HG02884 (cell line): ENCODE data around the gene AASS.

Experiments
- ATAC-seq: cut with Tn5 transposase; IDR thresholded peaks from one replicate; pipeline ENCODE4 v1.9.1; 2021; ENCODE audit warnings: mild to moderate bottlenecking, moderate library complexity; ENCODE audit not compliant: unreplicated experiment

The AASS gene

DNA sequence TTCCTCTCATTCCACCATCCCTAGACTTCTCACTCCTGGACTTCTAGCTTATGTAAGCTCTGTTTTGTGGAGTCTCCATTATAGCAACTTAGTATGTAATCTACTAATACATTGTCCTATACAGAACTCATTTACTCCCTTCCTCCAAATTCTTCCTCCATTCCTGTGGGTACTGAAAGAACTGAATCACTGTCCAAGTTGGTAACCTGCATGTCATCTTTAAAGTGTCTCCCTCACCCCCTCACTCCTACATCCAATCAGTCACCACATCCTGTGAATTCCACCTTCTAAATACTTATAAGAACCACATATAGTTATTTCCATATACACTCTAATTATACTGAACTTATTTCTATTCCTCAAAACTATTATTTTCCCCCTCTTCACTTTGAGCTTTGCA, 20.3 kb downstream of the AASS start:
- ATAC-seq, result no peak

DNA sequence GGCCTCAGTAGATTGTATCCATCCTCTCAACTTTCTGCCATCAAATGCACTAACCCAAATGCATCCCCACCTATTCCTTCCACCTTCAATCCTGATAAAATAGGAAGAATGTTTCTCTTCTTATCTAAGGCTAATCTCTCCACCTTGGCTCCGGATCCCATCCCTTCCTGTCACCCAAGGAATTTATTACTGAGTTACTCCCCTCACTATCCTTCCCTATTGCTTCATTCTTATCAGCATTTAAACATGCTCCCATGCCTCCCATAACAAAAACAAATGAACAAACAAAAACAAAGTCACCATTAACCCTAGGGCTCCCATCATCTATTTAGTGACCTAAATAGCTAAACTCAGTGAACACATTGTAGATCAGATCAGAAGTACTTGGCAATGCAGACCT, 25.3 kb downstream of the AASS start:
- no peak for ATAC-seq

DNA sequence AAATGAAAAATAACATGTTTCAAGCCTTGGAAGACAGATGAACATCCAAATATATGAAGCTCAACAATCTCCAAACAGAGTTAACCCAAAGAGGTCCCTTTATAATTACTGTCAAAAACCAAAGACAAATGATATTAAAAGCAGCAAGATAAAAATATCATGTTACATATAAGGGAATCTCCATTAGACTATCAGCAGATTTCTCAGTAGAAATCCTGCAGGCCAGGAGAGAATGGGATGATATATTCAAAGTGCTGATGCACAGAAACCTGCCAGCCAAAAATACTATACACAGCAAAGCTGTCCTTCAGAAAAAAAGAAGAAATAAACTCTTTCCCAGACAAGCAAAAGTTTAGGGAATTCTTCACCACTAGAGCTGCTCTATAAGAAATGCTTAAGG, 41.0 kb downstream of the AASS start:
- ATAC-seq, result no peak

DNA sequence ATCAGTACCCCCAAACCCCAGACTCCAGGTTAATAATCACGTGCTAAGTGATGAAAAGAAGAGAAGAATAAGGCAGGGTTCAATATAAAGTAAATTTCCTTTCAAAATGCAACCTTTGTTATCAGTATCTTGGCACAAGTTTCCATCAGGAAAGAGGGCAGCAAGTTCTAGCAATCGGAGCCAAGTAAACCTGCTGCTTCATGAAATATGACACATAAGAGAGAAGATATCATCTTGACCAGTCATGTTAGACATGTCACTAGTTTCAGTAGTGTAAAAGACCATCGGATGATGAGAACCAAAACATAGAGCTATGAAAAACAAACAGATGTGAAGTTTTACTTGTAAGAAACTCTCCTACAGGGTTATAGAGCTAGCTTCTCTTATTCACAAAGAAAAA, 44.0 kb downstream of the AASS start:
- ATAC-seq, result no peak

DNA sequence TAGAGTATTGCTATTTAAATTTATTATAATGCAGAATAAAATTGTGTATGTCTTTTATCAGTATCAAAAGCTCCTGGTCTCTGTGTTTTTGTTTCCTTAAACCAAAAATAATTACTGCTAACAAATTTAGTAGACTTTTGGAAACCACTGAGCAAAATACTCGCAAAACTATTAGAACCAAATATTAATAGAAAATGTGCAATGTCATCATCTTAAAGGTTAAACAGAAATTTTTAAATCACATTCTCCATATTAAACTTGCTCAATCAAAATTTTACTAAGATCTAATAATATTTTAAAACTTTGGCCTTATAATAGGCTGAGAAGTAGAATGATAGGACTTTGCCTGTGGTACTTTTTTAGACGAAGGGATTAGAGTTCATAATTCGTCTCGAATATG, 48.4 kb downstream of the AASS start:
- no peak for ATAC-seq

DNA sequence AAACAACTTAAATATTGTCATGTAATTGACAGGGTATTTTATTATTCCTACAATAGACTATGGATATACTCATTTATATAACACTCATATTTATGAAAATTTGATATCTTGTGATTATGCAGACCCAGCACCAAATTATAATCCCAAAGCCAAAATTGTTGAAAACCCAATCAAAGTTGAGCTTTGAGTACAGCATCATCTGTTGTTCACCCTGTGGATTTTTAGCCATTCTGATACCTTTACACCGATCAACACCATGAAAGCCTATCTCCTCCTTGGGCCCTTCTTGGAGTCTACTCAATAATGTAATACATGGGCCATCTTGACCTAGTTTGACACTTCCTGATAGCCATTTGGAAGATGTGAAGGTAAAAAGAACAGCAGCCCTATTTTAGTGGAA, 49.5 kb downstream of the AASS start:
- no peak for ATAC-seq

DNA sequence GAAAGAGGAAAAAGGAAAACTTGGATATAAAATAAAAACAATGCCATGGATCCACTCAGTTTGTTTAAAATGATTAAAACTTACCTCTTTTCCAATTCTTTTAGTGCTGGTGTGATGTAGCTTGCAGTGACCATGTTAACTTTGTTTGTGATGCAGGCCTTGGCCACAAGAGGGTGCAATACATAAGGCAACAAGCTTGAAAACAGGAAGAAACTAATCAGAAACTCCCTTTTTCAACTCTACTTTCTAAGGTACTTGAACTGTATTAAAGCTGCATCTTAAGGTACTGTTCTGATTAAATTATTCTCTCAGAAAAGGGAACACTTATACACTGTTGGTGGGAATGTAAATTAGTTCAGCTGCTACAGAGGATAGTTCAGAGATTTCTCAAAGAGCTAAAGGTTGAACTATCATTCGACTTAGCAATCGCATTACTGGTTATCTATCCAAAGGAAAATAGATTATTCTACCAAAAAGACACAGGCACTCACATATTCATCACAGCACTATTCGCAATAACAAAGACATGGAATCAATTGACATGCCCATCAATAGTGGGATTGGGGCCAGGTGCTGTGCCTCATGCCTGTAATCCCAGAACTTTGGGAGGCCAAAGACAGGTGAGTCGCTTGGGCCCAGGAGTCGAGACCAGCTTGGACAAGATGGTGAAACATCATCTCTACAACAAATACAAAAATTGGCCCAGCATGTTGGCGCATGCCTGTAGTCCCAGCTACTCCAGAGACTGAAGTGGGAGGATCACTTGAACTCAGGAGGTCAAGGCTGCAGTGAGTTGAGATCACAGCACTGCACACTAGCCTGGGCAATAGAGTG, 50.9 kb downstream of the AASS start:
- peak; percentile 99 for ATAC-seq

DNA sequence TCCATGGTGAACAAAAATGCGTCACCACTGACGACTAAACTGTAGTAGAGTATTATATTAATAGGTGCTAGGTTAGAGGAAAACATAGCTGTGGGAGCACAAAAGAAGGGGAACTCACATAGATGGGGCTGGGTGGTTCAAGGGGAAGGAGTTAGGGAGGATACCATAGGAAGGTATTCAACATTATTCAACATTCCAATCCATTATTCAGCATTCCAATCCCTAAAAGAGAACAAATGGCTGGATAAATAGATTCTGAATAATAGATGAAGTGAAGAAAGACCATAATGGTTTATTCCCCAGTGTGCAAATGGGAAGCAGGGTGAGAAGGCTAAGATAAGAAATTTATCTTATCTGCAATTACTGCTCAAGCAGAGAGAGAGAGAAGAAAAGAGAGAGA, 61.4 kb downstream of the AASS start:
- no peak for ATAC-seq

DNA sequence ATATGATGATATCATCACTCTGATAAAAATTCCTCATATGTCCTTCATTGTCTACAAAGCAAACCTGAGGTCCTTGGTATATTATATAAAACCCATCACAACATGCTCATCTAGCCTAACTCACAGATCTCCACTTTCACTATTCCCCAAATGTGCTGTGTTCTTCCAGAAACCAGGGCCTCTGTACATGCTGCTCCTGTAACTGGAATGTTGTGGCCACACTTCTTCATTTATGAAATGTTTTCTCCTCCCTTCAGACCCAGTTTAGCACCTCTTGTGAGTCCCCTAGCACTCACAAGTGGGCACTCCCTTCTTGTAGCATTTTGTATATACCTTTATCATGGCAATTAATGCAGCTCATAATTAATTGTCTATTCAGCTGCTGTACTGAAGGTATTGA, 61.9 kb downstream of the AASS start:
- no peak for ATAC-seq

DNA sequence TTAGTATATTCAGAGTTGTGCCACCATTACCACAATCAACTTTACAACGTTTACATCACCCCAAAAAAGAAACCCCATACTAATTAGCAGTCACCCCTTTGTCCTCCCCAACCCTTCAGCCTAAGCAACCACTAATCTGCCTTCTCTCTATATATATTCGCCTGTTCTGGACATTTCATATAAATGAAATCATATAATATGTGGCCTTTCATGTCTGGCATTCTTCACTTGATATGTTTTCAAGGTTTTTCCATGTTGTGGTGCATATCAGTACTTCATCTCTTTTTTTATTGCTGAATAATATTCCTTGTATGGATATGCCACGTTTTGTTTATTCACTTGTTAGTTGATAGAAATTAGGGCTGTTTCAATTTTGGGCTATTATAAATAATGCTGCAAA, 70.4 kb downstream of the AASS start:
- no peak for ATAC-seq

DNA sequence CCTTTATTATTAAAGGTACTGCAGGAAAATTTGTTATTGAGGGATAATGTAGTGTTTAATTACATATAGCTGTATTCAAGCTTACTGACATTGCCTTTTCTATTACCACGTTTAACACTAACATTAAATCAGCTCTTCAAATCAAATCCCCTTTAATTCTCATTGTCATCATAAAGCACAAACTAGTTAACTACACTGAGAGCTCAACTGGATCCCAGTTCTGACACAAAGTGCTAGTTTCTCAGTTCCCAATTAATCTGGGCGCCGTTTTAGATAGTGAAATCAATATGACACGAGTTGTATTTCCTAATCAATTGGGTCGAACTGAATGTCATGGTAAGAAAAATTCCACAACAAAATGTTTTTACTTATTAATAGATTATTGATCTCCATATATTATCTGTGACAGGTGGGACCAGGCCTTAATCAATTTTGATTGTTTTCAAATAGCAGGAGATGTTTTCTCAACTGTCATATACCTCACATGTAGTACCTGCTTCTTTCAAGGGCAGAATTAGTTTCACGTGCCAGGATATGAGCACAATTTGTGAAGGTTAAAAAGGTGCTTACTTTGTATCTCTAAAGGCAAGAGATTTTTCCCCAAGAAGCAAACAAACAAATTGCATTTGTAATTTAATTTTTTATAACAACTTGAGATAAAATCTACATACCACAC, 71.0 kb downstream of the AASS start:
- no peak for ATAC-seq

DNA sequence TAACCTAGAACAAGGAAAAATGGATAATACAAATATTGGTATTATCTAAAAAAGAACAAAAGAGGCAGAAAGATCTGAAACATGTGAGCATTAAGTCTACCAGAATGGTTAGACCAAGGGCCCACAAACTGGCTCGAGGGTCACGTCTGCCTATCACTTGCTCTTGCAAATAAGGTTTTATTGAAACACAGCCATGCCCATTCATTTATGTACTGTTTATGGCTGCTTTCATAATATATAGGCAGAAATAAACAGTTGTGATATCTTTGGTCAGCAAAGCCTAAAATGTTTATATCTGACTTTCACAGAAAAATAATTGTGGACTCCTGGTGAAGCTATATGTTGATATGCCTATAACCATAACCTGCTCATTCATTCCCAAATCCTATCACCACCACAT, 71.8 kb downstream of the AASS start:
- no peak for ATAC-seq

DNA sequence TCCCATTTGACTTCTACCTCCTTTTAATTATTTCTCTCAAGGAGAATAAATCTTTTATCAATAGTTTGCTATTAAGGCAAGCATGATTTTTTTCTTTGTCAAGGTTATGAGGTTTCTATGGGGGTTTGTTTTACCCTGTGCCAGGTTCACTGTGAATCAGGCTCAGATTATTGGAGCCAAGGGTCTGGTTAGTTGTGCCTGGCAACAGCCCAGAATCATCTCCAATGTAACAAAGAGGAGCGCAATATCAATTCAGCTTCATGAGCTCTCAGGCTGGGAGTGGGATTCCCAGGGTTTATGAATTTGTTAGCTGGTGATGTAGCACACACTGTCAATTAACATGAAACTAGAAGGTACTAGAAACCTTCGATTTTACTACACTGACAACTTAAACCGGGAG, 73.2 kb downstream of the AASS start:
- no peak for ATAC-seq

DNA sequence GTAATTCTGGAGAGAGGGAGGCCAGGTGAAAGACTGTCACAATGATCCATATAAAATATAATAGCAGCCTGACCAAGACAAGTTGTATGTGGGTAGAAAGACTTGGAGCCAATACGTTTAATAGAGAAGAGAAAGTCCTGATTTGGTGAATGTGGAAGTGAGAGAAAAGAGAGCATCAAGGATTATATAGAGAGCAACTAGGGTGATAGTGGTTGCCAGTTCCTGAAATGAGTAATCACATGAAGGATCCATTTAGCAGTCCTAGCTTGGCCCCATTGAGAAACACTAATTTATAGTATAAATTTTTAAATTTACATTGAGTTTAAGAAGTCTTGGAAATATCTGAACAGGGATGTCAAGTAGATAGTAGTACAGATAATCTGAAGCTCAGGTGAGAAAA, 74.0 kb downstream of the AASS start:
- no peak for ATAC-seq

DNA sequence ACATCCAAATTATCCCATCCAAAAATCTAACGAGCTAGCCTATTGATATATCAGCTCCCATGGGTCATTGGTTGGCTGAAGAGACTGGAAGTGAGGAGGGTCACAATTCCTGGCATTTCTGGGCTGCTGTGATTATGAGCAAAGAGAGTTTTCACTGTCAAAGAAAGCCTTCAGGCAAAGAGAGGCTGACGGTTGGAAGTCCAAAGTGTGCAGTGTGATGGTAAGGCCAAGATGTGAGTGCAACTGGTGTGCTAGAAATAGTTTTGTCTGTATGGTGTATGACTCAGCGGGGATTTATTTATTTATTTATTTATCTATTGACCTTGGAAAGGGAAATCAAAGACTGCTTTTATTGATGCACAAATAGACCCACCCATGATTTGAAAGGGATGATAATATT, 75.0 kb downstream of the AASS start:
- ATAC-seq, result no peak

DNA sequence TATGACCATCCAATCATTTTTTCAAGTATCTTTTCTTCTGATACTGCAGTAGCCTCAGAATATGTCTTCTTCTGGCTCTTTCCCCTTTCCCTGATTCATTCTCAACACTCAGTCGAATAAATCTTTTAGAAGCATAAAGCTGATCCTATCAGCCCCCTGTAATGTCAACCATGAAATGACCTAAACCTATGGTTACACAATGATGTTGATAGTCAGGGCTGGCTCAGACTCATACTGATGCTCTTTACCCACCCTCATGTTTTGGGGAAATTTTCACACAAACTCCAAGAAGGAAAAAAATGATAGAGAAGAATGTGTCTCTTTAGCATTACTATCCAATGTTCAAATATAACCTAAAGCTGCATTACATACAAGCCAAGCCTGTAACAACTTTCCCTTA, 76.0 kb downstream of the AASS start:
- no peak for ATAC-seq

DNA sequence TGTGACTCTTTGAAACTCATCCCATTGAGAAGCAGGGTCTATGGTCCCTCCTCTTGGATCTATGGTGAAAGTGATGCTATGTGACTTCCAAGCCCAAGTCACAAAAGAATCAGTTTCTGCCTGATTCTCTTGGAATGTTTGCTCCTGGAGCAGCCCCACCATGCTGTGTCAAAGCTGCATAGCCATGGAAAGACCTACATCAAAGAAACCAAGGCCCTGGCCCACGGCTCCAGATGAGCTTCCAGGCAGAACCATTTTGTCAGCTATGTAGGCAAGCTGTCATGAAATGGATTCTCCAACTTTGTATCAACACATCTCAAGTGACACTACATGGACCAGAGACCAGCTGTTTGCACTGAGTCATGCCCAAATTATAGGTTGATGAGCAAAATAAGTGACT, 77.0 kb downstream of the AASS start:
- ATAC-seq, result no peak

DNA sequence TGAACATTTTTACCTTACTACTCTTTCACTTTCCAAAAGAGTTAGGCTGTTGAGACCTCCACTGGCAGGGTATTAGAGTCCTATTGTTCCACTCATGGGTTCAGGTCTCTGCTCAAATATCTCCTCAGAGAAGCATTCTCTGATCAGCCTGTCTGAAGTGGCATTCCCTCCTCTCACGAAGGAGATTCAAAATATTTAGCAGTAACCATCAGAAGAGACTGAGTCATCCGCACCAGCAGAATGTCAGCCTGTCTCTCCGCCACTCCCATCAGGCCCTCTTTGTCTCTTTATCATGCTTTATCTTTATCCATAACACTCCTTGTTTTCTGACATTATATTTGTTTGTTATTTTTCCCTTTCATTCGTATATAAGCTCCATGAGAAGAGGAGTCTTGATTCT, 79.1 kb downstream of the AASS start:
- ATAC-seq, result no peak

DNA sequence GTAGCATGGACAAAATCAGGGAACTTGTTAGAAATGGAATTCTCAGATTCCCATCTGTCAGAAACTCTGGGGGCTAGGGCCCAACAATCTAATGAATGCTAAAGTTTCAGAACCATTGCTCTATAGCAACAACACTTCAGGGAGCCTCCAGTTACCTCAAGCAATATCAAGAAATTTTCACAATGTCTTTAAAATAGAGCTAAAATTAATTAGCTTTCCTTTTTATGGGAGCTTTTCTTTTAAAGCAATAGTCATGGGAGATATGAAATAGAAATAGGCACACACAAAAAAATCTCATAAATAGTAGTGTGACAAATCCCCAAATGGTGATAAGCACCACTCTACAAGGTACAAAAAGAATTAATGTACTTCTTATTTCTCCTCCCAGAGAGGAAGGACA, 80.9 kb downstream of the AASS start:
- no peak for ATAC-seq

DNA sequence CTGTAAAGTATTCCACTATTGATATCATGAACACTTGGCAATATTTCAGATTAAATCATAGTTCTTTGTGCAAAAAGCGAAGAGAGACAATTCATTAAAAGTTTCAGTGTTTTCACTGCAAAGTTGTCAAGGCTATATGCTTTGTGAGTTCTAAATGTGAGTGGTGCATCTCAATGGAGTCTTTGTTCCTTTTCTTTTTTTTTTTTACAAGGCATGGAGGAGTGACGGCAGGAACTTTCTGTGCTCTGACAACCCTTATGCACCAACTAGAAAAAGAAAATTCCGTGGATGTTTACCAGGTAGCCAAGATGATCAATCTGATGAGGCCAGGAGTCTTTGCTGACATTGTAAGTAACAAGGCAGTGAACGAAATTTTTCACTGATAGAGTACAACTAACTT, 84.5 kb downstream of the AASS start:
- no peak for ATAC-seq

DNA sequence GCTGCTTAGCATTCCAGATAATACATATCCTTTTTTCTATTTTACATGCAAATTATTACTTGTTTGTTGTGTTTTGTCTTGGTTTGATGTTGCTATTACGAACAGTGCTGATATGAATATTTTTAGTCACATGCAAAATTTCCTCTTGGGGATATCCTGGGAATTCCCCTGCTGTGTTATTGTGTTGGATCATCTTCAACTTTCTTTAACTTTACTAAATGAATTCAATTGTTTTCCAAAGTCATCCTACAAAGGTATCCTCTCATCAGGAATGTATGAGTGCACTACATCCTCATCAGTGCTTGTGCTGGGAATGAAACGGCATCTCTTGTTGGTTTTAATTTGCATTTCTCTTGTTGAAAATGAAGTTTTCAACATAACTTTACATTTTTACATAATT, 87.1 kb downstream of the AASS start:
- no peak for ATAC-seq

DNA sequence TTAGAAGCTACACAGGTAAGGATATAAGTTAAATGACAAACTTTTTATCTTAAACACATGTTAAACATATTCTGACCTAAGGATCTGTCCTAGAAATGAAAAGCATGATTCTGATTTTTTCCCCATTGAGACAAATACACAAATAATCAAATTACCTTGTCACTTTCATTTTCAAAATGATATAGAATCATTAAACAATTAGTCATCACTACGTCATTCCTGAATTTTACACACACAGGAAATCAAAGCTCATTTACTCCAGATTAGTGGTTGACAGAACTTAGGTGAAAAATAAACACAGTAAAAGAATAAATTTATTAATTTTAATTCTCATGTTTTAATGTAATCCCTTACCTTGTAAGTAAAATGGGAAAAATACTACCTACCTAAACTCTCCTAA, 89.0 kb downstream of the AASS start:
- no peak for ATAC-seq

DNA sequence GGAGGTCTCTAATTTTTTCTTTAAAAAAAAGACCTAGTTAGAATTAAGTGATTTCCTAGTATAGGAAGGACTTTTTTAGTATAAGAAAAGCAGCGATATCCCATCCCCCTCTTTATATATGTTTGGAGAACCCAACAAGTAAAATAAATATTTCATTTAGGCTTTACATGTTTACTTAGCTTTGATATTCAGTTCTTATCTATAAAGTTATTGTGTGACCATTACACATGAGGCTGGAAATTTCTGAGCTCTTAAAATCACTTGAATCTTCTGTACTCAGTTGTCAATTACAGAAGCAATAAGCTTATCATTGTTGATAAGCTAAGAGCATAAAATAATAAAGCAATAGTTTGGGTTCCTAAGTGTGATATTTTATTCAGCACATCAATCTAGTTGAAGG, 89.7 kb downstream of the AASS start:
- no peak for ATAC-seq
